SH-SY5Y (cell line): Measurements from ENCODE around the gene DGAT2.

ENCODE experiments used
- GATA2 ChIP-seq: IDR thresholded peaks from 2 replicates; pipeline ENCODE4 v1.6.1; 2011; ENCODE audit warnings: mild to moderate bottlenecking, low read depth, low read length
- GATA3 ChIP-seq: IDR thresholded peaks from 2 replicates; pipeline ENCODE4 v1.6.1; 2011; ENCODE audit warnings: low read depth, mild to moderate bottlenecking, low read length, moderate library complexity

DNA sequence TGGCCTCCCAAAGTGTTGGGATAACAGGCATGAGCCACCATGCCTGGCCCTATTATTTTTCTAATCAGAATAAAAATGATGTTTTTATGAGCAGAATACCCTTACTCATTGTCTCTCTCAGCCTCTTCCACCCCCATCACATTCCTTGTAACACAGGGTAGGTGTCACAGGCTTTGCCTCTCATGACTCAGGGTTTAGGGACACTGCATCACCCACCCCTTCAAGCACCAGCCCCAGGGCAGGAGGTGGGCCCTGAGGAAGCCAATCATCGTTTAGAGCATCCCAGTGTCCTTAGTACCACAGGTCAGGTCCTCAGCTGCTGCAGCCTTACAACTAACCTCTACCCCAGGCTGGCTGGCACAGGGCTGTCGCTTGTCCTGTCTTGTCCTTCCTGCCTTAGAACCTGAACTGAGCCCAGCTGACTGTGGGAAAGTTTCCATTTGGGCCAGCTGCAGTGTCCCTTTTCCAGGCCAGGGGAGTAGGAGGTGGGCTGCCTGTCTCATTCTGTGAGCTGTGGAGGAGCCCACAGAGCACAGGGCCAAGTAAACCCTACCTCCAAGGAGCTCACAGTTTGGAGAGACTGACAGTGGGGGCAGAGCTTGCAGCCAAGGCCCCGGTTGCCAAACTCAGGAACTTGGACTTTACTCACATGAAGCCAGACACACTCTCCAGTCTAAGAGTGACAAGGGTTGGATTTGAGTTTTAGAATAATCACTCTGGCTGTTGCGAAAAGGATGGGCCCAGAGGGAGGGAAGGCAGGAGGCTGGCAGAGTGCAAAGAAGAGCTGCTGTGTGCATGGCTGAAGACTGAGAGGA is 26.9 kb downstream of the DGAT2 start:
- TF ChIP-seq GATA2 (no peak), GATA3 (no peak)
